Measurements from ENCODE around the gene TSSK2.
"Not testable (repeated sequence)": the region's sequence is repeated elsewhere in the genome, so short reads cannot be mapped to it uniquely, and the experiment has no call there.

Gene TSSK2

DNA sequence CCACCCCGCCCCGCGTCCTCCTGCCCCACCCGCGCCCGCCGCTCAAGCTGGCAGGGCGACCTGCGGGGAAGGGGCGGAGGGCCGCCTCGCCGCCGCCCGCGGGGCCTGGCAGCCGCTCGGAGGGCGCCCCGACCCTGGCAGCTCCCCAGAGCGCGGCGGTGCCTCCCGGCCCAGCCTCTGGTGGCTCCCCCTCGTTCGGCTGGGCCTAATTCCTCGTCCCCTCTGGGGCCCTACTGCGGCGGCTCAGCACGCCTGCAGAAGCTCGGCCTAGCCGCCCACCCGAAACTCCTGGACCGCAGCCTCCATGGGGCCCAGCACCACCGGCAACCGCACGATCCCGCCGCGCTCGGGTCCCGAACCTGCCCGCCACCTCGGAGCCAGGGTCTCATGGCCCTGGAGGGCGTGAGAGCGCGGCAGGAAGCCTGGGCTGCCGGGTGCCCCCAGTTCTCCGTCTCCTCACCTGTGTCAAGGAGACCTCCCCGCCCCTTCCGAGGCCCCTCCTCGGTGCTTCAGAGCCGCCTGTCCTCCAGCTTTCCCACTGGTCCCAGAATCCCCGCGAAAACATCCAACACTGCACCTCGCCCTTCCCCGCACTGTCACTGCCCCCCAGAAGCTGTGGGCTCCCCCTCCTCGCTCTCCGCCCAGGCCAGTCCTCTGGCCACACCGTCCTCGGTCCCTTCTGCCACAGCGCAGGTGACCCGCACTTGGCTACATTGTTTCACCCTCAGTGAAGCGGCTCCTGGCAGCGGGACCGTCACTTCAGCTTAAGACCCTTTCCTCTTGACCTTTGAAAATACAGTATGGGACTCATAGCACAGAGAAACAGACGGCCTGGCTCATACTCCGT, 19.6 kb downstream of the TSSK2 start:
- Histone ChIP-seq H3K4me1 (ENCODE audit: control insufficient read depth, insufficient read depth, low read length) (peaks cover 2% of the 10 kb centered on the region), H3K4me3 (ENCODE audit: low read depth, low read length) (peak overlapping the region; percentile 46), H3K9me3 (ENCODE audit: control insufficient read depth, insufficient read depth, low read length) (peaks cover 3% of the 10 kb centered on the region), H3K27me3 (ENCODE audit: control insufficient read depth, insufficient read depth, low read length) (peaks cover 70% of the 10 kb centered on the region), H3K36me3 (ENCODE audit: control insufficient read depth, insufficient read depth, low read length) (no peaks in the 10 kb centered on the region), H3K9ac (ENCODE audit: low read depth, low read length) (no peak overlapping the region)

DNA sequence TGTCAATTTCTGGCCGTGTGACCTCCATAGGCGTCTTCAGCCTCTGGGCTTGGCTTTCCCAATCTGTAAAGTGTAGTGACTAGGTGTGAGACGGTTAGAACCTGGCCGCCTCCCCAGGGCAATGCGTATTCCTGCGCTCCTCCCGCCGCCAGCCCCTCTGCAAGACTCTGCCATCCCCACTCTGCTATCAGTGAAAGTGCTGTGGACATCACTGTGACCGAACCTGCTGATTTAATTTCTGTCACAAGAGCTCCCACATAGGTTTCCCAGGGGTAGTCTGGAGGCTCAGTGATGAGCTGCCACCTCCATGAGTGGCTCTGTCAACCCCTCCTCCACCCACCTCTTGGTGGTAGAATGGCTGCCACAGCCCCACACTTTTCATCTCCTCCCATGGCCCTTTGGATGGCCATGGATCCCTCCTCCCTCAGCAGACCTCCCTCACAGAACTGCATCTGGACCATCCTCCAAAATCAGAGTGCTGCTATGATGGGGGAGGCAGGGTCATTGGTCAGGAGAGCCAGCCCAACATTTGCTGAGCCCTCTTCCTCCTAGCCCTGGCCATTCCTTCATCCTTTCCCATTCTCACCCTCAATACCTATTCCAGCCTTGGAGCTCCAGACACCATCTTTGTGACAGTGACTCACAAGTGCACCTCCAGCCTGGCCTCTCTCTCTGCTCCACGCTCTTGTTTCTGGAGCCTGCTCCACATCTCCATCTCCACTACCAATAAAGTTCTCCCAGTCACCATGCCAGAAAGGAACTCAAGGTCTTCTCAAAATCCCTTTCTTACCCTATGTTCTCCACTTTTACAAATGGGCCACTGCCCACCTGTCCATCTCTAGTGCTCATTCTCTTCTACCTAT, 20.5 kb downstream of the TSSK2 start:
- Histone ChIP-seq H3K9ac (ENCODE audit: low read depth, low read length) (no peak overlapping the region), H3K36me3 (ENCODE audit: control insufficient read depth, insufficient read depth, low read length) (no peaks in the 10 kb centered on the region), H3K9me3 (ENCODE audit: control insufficient read depth, insufficient read depth, low read length) (peaks cover 3% of the 10 kb centered on the region), H3K4me1 (ENCODE audit: control insufficient read depth, insufficient read depth, low read length) (peaks cover 2% of the 10 kb centered on the region), H3K4me3 (ENCODE audit: low read depth, low read length) (peak overlapping the region; percentile 46), H3K27me3 (ENCODE audit: control insufficient read depth, insufficient read depth, low read length) (peaks cover 64% of the 10 kb centered on the region)

DNA sequence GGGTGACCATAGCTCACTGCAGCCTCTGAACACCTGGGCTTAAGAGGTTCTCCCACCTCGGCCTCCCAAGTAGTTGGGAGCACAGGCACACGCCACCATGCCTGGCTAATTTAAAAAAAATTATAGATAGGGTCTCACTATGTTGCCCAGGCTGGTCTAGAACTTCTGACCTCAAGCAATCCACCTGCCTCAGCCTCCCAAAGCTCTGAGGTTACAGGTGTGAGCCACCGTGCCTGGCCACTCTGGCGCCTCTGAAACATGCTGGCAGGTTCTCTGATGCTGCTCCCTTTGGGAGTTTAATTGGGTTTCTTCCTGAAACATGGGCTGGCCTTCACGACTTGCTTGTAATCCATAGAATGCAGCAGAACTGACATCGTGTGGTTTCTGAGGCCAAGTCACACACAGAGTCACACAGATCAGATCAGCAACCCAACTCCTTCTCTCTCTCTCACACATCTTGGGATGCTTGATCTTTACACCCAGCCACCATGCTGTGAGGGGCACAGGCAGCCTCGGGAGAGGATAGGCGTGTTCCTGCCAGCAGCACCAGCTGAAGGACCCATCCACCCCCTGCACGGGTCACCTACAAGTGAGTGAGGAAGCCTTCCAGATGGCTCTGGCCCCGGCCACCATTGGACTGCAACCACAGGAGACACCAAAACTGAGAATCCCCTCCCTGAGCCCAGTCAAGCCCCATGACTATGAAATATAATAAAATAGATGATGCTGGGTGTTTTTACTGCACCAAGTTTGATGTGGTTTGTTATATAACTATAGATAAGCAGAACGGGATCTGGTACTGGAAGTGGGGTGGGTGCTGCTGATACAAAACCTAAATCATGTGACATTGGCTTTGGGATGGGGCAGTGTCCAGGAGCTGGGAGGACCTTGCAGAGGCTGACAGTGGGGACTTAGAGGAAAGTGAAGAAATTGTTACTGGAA, 22.1 kb downstream of the TSSK2 start:
- no peaks in the 10 kb centered on the region for H3K4me1 ChIP-seq (ENCODE audit: control insufficient read depth, insufficient read depth, low read length)
- H3K4me3 ChIP-seq (ENCODE audit: low read depth, low read length): no peak overlapping the region
- peaks cover 47% of the 10 kb centered on the region for H3K27me3 ChIP-seq (ENCODE audit: control insufficient read depth, insufficient read depth, low read length)
- no peaks in the 10 kb centered on the region for H3K36me3 ChIP-seq (ENCODE audit: control insufficient read depth, insufficient read depth, low read length)
- no peak overlapping the region for H3K9ac ChIP-seq (ENCODE audit: low read depth, low read length)
- peaks cover 3% of the 10 kb centered on the region for H3K9me3 ChIP-seq (ENCODE audit: control insufficient read depth, insufficient read depth, low read length)

DNA sequence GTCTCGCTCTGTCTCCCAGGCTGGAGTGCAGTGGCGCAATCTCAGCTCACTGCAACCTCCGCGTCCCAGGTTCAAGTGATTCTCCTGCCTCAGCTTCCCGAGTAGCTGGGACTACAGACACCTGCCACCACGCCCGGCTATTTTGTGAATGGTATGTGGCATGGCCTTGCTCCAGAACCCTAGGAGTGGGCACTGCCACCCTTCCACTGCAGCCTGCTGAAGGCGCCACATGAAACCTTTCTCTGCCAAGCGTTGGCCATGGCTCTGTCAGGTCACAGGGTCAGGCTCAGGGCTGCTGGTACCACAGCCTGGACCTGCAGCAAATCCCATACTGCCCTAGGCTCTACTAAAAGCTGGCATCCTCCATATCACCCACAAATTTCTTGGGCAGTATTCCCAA, 25.0 kb downstream of the TSSK2 start:
- H3K36me3 ChIP-seq (ENCODE audit: control insufficient read depth, insufficient read depth, low read length); H3K9ac ChIP-seq (ENCODE audit: low read depth, low read length); H3K4me1 ChIP-seq (ENCODE audit: control insufficient read depth, insufficient read depth, low read length); H3K4me3 ChIP-seq (ENCODE audit: low read depth, low read length); H3K9me3 ChIP-seq (ENCODE audit: control insufficient read depth, insufficient read depth, low read length): not testable (repeated sequence)
- H3K27me3 ChIP-seq (ENCODE audit: control insufficient read depth, insufficient read depth, low read length): peaks cover 25% of the 10 kb centered on the region

DNA sequence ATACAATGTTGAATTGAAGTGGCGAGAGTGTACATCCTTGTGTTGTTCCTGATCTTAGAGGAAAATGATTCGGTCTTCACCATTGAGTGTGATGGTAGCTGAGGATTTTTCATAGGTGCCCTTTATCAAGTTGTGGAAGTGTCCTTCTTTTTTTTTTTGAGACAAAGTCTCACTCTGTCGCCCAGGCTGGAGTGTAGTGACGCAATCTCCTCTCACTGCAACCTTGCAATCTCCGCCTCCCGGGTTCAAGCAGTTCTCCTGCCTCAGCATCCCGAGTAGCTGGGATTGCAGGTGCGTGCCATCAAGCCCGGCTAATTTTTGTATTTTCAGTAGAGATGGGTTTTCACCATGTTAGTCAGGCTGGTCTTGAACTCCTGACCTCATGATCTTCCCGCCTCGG, 27.5 kb downstream of the TSSK2 start:
- H3K4me3 ChIP-seq (ENCODE audit: low read depth, low read length); H3K27me3 ChIP-seq (ENCODE audit: control insufficient read depth, insufficient read depth, low read length); H3K36me3 ChIP-seq (ENCODE audit: control insufficient read depth, insufficient read depth, low read length); H3K9ac ChIP-seq (ENCODE audit: low read depth, low read length); H3K9me3 ChIP-seq (ENCODE audit: control insufficient read depth, insufficient read depth, low read length); H3K4me1 ChIP-seq (ENCODE audit: control insufficient read depth, insufficient read depth, low read length): not testable (repeated sequence)

DNA sequence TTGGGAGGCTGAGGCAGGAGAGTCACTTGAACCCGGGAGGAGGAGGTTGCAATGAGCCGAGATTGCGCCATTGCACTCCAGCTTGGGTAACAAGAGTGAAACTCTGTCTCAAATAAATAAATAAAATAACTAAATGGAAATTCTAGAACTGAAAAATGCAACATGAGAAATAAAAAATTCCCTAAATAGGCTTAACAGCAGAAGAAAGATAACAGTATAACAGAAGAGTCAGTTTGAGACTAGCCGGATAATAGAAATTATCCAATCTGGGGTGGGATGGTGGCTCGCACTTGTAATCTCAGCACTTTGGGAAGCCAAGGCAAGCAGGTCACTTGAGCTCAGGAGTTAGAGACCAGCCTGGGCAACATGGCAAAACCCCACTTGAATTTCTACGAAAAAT, 33.3 kb downstream of the TSSK2 start:
- Histone ChIP-seq H3K4me3 (ENCODE audit: low read depth, low read length) (no peak overlapping the region), H3K4me1 (ENCODE audit: control insufficient read depth, insufficient read depth, low read length) (no peaks in the 10 kb centered on the region), H3K36me3 (ENCODE audit: control insufficient read depth, insufficient read depth, low read length) (no peaks in the 10 kb centered on the region), H3K9ac (ENCODE audit: low read depth, low read length) (no peak overlapping the region), H3K27me3 (ENCODE audit: control insufficient read depth, insufficient read depth, low read length) (peaks cover 33% of the 10 kb centered on the region), H3K9me3 (ENCODE audit: control insufficient read depth, insufficient read depth, low read length) (no peaks in the 10 kb centered on the region)

DNA sequence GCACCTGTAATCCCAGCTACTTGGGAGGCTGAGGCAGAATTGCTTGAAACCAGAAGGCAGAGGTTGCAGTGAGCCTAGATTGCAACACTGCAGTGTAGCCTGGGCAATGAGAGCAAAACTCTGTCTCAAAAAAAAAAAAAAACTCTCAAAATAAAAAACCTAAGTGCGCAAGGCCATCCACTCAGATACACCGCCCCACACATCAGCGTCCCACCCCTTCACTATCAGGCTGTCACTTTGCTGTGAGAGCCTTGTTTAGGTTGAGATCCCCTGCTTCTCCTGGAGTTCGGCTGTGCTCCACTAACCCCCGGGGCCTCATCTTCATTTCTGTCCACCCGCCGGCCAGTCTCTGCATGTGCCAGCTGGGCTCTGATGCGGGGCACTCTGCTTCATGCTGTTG, 35.3 kb downstream of the TSSK2 start:
- Histone ChIP-seq H3K4me3 (ENCODE audit: low read depth, low read length) (no peak overlapping the region), H3K27me3 (ENCODE audit: control insufficient read depth, insufficient read depth, low read length) (peaks cover 49% of the 10 kb centered on the region), H3K9me3 (ENCODE audit: control insufficient read depth, insufficient read depth, low read length) (no peaks in the 10 kb centered on the region), H3K4me1 (ENCODE audit: control insufficient read depth, insufficient read depth, low read length) (no peaks in the 10 kb centered on the region), H3K36me3 (ENCODE audit: control insufficient read depth, insufficient read depth, low read length) (no peaks in the 10 kb centered on the region), H3K9ac (ENCODE audit: low read depth, low read length) (no peak overlapping the region)

DNA sequence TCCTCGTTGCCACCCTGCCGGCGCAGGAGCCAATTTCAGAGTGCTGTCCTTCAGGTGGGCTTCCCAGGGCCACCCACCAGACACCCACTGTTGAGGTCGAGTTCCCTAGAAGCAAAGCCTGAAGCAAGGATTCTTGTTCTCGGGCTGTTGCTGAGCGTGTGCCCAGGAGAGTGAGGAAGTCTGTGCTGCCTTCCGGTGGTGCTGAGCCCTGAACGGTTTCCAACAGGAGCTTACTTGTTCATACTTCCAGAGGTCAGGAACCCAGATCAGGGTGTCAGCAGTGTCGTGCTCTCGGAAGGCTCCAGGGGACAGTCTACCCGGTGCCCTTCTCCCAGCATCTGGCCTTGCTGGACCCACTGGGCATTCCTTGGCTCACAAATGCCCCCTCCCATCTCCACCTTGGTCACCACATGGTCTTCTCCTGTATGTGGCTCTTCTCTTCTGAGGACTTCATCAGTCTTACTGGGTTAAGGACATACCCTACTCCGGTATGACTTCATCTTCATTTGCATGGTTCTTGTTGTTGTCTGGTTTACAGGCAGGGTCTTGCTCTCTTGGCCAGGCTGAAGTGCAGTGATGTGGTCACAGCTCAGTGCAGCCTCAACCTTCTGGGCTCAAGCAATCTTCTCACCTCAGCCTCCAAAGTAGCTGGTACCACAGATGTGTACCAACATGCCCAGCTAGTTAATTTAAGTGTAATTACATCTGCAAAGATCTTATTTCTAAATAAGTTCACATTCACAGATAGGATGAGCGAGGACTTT, 36.2 kb downstream of the TSSK2 start:
- H3K4me3 ChIP-seq (ENCODE audit: low read depth, low read length): no peak overlapping the region
- no peaks in the 10 kb centered on the region for H3K36me3 ChIP-seq (ENCODE audit: control insufficient read depth, insufficient read depth, low read length)
- peaks cover 47% of the 10 kb centered on the region for H3K27me3 ChIP-seq (ENCODE audit: control insufficient read depth, insufficient read depth, low read length)

DNA sequence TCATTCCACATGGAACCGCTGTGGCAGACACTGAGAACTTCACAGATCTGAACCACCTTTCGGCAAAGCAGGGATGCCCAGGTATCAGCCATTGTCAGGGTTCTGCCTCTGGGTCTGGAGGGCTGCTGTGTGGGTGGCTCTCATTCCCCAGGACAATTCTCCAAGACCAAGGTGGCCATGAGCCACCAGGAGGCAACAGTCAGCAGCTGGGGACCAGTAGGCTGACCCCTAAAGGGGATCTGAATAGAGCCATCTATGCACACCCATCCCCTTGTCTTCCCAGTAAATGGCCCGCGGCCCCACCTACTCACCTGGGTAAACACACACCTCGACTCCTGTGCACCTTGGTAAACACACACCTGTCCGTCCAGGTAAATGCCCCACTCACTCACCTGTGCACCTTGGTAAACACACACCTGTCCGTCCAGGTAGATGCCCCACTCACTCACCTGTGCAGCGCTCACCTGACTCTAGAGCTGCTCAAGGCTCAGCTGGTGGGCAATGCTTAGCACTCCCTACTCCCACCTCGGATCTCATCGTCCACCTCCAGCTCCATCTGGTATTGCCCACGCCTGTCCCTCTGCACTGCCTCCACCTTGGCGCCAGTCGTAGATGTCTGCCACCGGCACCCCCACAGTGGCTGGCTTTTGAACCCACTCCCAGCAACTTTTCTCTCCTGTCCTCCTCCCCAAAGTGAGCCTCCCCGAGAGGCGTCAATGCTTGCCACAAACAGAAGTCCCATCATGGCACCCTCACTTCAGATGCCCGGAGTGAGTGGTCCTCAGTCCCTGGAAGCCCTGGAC, 37.2 kb downstream of the TSSK2 start:
- no peak overlapping the region for H3K9ac ChIP-seq (ENCODE audit: low read depth, low read length)
- H3K9me3 ChIP-seq (ENCODE audit: control insufficient read depth, insufficient read depth, low read length): no peaks in the 10 kb centered on the region
- H3K27me3 ChIP-seq (ENCODE audit: control insufficient read depth, insufficient read depth, low read length): peaks cover 46% of the 10 kb centered on the region
- H3K4me3 ChIP-seq (ENCODE audit: low read depth, low read length): no peak overlapping the region
- H3K36me3 ChIP-seq (ENCODE audit: control insufficient read depth, insufficient read depth, low read length): no peaks in the 10 kb centered on the region
- H3K4me1 ChIP-seq (ENCODE audit: control insufficient read depth, insufficient read depth, low read length): no peaks in the 10 kb centered on the region

More for the DNA sequence above, 36.2 kb downstream of the TSSK2 start:
- no peaks in the 10 kb centered on the region for H3K9me3 ChIP-seq (ENCODE audit: control insufficient read depth, insufficient read depth, low read length)
- no peaks in the 10 kb centered on the region for H3K4me1 ChIP-seq (ENCODE audit: control insufficient read depth, insufficient read depth, low read length)
- H3K9ac ChIP-seq (ENCODE audit: low read depth, low read length): no peak overlapping the region

All from iPS-15b (cell line).